Measurements from ENCODE around the gene GBGT1.

DNA sequence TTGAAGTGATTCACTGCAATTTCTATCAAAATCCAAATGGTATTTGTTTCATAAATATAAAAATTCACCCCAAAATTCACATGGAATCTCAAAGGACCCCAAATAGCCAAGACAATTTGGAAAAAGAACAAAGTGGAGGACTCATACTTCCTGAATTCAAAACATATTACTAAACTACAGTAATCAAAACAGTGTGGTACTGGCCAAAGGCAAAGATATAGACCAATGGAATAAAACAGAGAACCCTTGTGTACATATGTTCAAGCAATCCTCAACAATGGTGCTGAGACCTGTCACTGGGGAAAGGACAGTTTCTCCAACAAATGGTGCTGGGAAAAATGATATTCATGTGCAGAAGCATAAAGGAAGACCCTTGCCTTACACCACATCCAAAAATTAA, 31.3 kb upstream of the GBGT1 start:
- no peak for TF ChIP-seq GATA2 (CRISPR knock-in tag; IDR thresholded peaks at IDR 0.05)
- no peak for TF ChIP-seq RFX5 (IDR thresholded peaks at IDR 0.05; ENCODE audit: low read length)
- TF ChIP-seq EZH2phosphoT487 (IDR thresholded peaks at IDR 0.05; ENCODE audit: borderline replicate concordance, low read depth): no peak
- TF ChIP-seq, protein P1, sequence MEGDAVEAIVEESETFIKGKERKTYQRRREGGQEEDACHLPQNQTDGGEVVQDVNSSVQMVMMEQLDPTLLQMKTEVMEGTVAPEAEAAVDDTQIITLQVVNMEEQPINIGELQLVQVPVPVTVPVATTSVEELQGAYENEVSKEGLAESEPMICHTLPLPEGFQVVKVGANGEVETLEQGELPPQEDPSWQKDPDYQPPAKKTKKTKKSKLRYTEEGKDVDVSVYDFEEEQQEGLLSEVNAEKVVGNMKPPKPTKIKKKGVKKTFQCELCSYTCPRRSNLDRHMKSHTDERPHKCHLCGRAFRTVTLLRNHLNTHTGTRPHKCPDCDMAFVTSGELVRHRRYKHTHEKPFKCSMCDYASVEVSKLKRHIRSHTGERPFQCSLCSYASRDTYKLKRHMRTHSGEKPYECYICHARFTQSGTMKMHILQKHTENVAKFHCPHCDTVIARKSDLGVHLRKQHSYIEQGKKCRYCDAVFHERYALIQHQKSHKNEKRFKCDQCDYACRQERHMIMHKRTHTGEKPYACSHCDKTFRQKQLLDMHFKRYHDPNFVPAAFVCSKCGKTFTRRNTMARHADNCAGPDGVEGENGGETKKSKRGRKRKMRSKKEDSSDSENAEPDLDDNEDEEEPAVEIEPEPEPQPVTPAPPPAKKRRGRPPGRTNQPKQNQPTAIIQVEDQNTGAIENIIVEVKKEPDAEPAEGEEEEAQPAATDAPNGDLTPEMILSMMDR (IDR thresholded peaks at IDR 0.05): no peak
- no peak for TF ChIP-seq YY1 (IDR thresholded peaks at IDR 0.05; ENCODE audit: low read depth)
- TF ChIP-seq CHD2 (IDR thresholded peaks at IDR 0.05; ENCODE audit: low read length, partially characterized antibody): no peak
- TF ChIP-seq, protein P2, sequence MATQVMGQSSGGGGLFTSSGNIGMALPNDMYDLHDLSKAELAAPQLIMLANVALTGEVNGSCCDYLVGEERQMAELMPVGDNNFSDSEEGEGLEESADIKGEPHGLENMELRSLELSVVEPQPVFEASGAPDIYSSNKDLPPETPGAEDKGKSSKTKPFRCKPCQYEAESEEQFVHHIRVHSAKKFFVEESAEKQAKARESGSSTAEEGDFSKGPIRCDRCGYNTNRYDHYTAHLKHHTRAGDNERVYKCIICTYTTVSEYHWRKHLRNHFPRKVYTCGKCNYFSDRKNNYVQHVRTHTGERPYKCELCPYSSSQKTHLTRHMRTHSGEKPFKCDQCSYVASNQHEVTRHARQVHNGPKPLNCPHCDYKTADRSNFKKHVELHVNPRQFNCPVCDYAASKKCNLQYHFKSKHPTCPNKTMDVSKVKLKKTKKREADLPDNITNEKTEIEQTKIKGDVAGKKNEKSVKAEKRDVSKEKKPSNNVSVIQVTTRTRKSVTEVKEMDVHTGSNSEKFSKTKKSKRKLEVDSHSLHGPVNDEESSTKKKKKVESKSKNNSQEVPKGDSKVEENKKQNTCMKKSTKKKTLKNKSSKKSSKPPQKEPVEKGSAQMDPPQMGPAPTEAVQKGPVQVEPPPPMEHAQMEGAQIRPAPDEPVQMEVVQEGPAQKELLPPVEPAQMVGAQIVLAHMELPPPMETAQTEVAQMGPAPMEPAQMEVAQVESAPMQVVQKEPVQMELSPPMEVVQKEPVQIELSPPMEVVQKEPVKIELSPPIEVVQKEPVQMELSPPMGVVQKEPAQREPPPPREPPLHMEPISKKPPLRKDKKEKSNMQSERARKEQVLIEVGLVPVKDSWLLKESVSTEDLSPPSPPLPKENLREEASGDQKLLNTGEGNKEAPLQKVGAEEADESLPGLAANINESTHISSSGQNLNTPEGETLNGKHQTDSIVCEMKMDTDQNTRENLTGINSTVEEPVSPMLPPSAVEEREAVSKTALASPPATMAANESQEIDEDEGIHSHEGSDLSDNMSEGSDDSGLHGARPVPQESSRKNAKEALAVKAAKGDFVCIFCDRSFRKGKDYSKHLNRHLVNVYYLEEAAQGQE (IDR thresholded peaks at IDR 0.05; ENCODE audit: low read depth, low read length): no peak
- TF ChIP-seq GABPA (IDR thresholded peaks at IDR 0.05; ENCODE audit: low read depth): no peak
- TF ChIP-seq TAF1 (IDR thresholded peaks at IDR 0.05; ENCODE audit: borderline replicate concordance, low read depth, low read length): no peak
- TF ChIP-seq RAD21 (IDR thresholded peaks at IDR 0.05; ENCODE audit: low read length): no peak
- no peak for TF ChIP-seq RXRA (IDR thresholded peaks at IDR 0.05; ENCODE audit: borderline replicate concordance, low read depth)
- TF ChIP-seq MEF2A (IDR thresholded peaks at IDR 0.05; ENCODE audit: borderline replicate concordance, low read depth): no peak
- TF ChIP-seq SMC3 (IDR thresholded peaks at IDR 0.05; ENCODE audit: low read depth, low read length): no peak
